Cardiac fibroblast (primary cell): Measurements from ENCODE around the gene ZFP2.
"Not testable (repeated sequence)": the region's sequence is repeated elsewhere in the genome, so short reads cannot be mapped to it uniquely, and the experiment has no call there.

ENCODE experiments used
- DNase-seq, 2 donors: peaks; one replicate each; pipeline versions ENCODE4 v3.0.0 to v3.0.0-alpha.2; 2010; ENCODE audit warnings: low read depth in 2 of 2
- H3K4me3 ChIP-seq, 2 donors: replicated peaks in 1 of 2; 1 replicate in 1 of 2; 2 replicates in 1 of 2; pipeline ENCODE4 v1.5.1; 2011; ENCODE audit warnings: low read depth in 2 of 2, low read length in 2 of 2, mild to moderate bottlenecking in 2 of 2, moderate library complexity in 1 of 2
- CTCF ChIP-seq: IDR thresholded peaks from one replicate; pipeline ENCODE4 v1.5.1; 2011; ENCODE audit warnings: low read depth, mild to moderate bottlenecking, low read length, inconsistent platforms

The ZFP2 gene

GRCh38 chr5:178895615-178896571, at the start of gene ZFP2:
TSS of gene ZFP2 (plus strand) at chr5:178895913. CDS start at chr5:178931314, 35,401 bp downstream.
- peak; percentile 59 for DNase-seq
- H3K4me3 ChIP-seq, result peak within 1 kb of the TSS; percentile 70 to 80
- TF ChIP-seq CTCF, result no peak

- TF ChIP-seq CTCF, result no peak
- no peak overlapping the region for H3K4me3 ChIP-seq
- DNase-seq, result no peak
Measured at GRCh38 chr5:178849316-178849715, 46.4 kb upstream of the ZFP2 start.

GRCh38 chr5:178851951-178852350, 43.8 kb upstream of the ZFP2 start:
- no peak for DNase-seq
- no peak overlapping the region for H3K4me3 ChIP-seq
- no peak for TF ChIP-seq CTCF

- DNase-seq, result no peak
Measured at GRCh38 chr5:178854284-178854683, 41.4 kb upstream of the ZFP2 start.

GRCh38 chr5:178859625-178860521, 35.8 kb upstream of the ZFP2 start, which contains the start of gene ZNF354B:
TSS of gene ZNF354B (plus strand) at chr5:178859953. CDS start at chr5:178861048, 1,095 bp downstream.
- no peak for TF ChIP-seq CTCF
- DNase-seq, result peak; percentile 94 to 97
- peak within 1 kb of the TSS; percentile 63 to 70 for H3K4me3 ChIP-seq

More at GRCh38 chr5:178854284-178854683, 41.4 kb upstream of the ZFP2 start:
- TF ChIP-seq CTCF, result no peak
- H3K4me3 ChIP-seq, result no peak overlapping the region

- peak overlapping the region; percentile 63 to 70 for H3K4me3 ChIP-seq
- not testable (repeated sequence) for DNase-seq
Measured at GRCh38 chr5:178860615-178861014, 35.1 kb upstream of the ZFP2 start.
